ENCODE measurements around the gene APP.

GRCh38 chr21:26137379-26138060, 33.0 kb downstream of the APP start:
- TF ChIP-seq, protein P1, sequence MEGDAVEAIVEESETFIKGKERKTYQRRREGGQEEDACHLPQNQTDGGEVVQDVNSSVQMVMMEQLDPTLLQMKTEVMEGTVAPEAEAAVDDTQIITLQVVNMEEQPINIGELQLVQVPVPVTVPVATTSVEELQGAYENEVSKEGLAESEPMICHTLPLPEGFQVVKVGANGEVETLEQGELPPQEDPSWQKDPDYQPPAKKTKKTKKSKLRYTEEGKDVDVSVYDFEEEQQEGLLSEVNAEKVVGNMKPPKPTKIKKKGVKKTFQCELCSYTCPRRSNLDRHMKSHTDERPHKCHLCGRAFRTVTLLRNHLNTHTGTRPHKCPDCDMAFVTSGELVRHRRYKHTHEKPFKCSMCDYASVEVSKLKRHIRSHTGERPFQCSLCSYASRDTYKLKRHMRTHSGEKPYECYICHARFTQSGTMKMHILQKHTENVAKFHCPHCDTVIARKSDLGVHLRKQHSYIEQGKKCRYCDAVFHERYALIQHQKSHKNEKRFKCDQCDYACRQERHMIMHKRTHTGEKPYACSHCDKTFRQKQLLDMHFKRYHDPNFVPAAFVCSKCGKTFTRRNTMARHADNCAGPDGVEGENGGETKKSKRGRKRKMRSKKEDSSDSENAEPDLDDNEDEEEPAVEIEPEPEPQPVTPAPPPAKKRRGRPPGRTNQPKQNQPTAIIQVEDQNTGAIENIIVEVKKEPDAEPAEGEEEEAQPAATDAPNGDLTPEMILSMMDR (IDR thresholded peaks at IDR 0.05; ENCODE audit: insufficient read depth, low read length), result no peak
- TF ChIP-seq REST (IDR thresholded peaks at IDR 0.05; ENCODE audit: insufficient replicate concordance, low read depth), result no peak
